Measurements from ENCODE around the gene TPK1. TPM values are rescaled to one million over a fixed set of nuclear protein-coding genes. Genes with fewer than 3 reads are reported as not detected.
A peak's percentile ranks its signal among the peaks of the same experiment; 100 is the strongest.
"Not testable (repeated sequence)": the region's sequence is repeated elsewhere in the genome, so short reads cannot be mapped to it uniquely, and the experiment has no call there.

Gene TPK1
- polyA plus RNA-seq, 1 donor: 5.4 TPM

GRCh38 chr7:144436500-144436899 lies 399.4 kb downstream of the TPK1 start:
- no peaks in the 10 kb centered on the region for H3K27me3 ChIP-seq (ENCODE audit: control insufficient read depth, insufficient read depth, low read length)

GRCh38 chr7:144428431-144428830 lies 407.4 kb downstream of the TPK1 start:
- no peaks in the 10 kb centered on the region for H3K36me3 ChIP-seq (ENCODE audit: control insufficient read depth, insufficient read depth, low read length)

More at GRCh38 chr7:144436500-144436899, 399.4 kb downstream of the TPK1 start:
- Histone ChIP-seq H3K4me1 (ENCODE audit: control insufficient read depth, insufficient read depth, low read length) (no peaks in the 10 kb centered on the region), H3K4me3 (ENCODE audit: low read length) (no peak overlapping the region), H3K27ac (ENCODE audit: low read length) (no peak overlapping the region), H3K36me3 (ENCODE audit: control insufficient read depth, insufficient read depth, low read length) (no peaks in the 10 kb centered on the region), H3K9me3 (ENCODE audit: control insufficient read depth, low read depth, low read length) (no peaks in the 10 kb centered on the region)
- 67% methylated on average over 3 of the region's 9 CpGs for WGBS (ENCODE audit: insufficient coverage, low lambda C conversion rate)
- no peak for DNase-seq

GRCh38 chr7:144427539-144427938 lies 408.3 kb downstream of the TPK1 start:
- H3K4me3 ChIP-seq (ENCODE audit: low read length); H3K36me3 ChIP-seq (ENCODE audit: control insufficient read depth, insufficient read depth, low read length); H3K4me1 ChIP-seq (ENCODE audit: control insufficient read depth, insufficient read depth, low read length); DNase-seq; H3K27me3 ChIP-seq (ENCODE audit: control insufficient read depth, insufficient read depth, low read length); H3K27ac ChIP-seq (ENCODE audit: low read length): not testable (repeated sequence)
- no CpG with 5 or more reads among the region's 2 CpGs for WGBS (ENCODE audit: insufficient coverage, low lambda C conversion rate)
- H3K9me3 ChIP-seq (ENCODE audit: control insufficient read depth, low read depth, low read length): peaks cover 11% of the 10 kb centered on the region

More at GRCh38 chr7:144428431-144428830, 407.4 kb downstream of the TPK1 start:
- Histone ChIP-seq H3K4me1 (ENCODE audit: control insufficient read depth, insufficient read depth, low read length) (no peaks in the 10 kb centered on the region), H3K27me3 (ENCODE audit: control insufficient read depth, insufficient read depth, low read length) (no peaks in the 10 kb centered on the region), H3K27ac (ENCODE audit: low read length) (no peak overlapping the region), H3K4me3 (ENCODE audit: low read length) (no peak overlapping the region), H3K9me3 (ENCODE audit: control insufficient read depth, low read depth, low read length) (peaks cover 11% of the 10 kb centered on the region)
- no peak for DNase-seq
- no CpG with 5 or more reads among the region's 2 CpGs for WGBS (ENCODE audit: insufficient coverage, low lambda C conversion rate)

GRCh38 chr7:144418931-144419330 lies 416.9 kb downstream of the TPK1 start:
- H3K9me3 ChIP-seq (ENCODE audit: control insufficient read depth, low read depth, low read length); H3K4me3 ChIP-seq (ENCODE audit: low read length); DNase-seq; H3K27me3 ChIP-seq (ENCODE audit: control insufficient read depth, insufficient read depth, low read length); H3K4me1 ChIP-seq (ENCODE audit: control insufficient read depth, insufficient read depth, low read length); H3K36me3 ChIP-seq (ENCODE audit: control insufficient read depth, insufficient read depth, low read length); H3K27ac ChIP-seq (ENCODE audit: low read length): not testable (repeated sequence)
- no CpG with 5 or more reads among the region's 4 CpGs for WGBS (ENCODE audit: insufficient coverage, low lambda C conversion rate)

- Histone ChIP-seq H3K4me3 (ENCODE audit: low read length) (no peak overlapping the region), H3K4me1 (ENCODE audit: control insufficient read depth, insufficient read depth, low read length) (no peaks in the 10 kb centered on the region), H3K27ac (ENCODE audit: low read length) (no peak overlapping the region), H3K36me3 (ENCODE audit: control insufficient read depth, insufficient read depth, low read length) (no peaks in the 10 kb centered on the region), H3K27me3 (ENCODE audit: control insufficient read depth, insufficient read depth, low read length) (no peaks in the 10 kb centered on the region), H3K9me3 (ENCODE audit: control insufficient read depth, low read depth, low read length) (peaks cover 6% of the 10 kb centered on the region)
- DNase-seq: no peak
Observed at GRCh38 chr7:144416341-144416740, 419.5 kb downstream of the TPK1 start.

GRCh38 chr7:144415858-144416257 lies 420.0 kb downstream of the TPK1 start:
- Histone ChIP-seq H3K9me3 (ENCODE audit: control insufficient read depth, low read depth, low read length) (peaks cover 6% of the 10 kb centered on the region), H3K27ac (ENCODE audit: low read length) (no peak overlapping the region), H3K4me3 (ENCODE audit: low read length) (no peak overlapping the region), H3K4me1 (ENCODE audit: control insufficient read depth, insufficient read depth, low read length) (no peaks in the 10 kb centered on the region), H3K27me3 (ENCODE audit: control insufficient read depth, insufficient read depth, low read length) (no peaks in the 10 kb centered on the region), H3K36me3 (ENCODE audit: control insufficient read depth, insufficient read depth, low read length) (no peaks in the 10 kb centered on the region)
- DNase-seq: no peak

- Histone ChIP-seq H3K36me3 (ENCODE audit: control insufficient read depth, insufficient read depth, low read length) (no peaks in the 10 kb centered on the region), H3K9me3 (ENCODE audit: control insufficient read depth, low read depth, low read length) (peaks cover 6% of the 10 kb centered on the region), H3K4me1 (ENCODE audit: control insufficient read depth, insufficient read depth, low read length) (no peaks in the 10 kb centered on the region), H3K27ac (ENCODE audit: low read length) (no peak overlapping the region), H3K27me3 (ENCODE audit: control insufficient read depth, insufficient read depth, low read length) (no peaks in the 10 kb centered on the region), H3K4me3 (ENCODE audit: low read length) (no peak overlapping the region)
- WGBS (ENCODE audit: insufficient coverage, low lambda C conversion rate): 60% methylated on average over 1 of the region's 3 CpGs
- DNase-seq: no peak
Observed at GRCh38 chr7:144414815-144415214, 421.0 kb downstream of the TPK1 start.

GRCh38 chr7:144410441-144410840 lies 425.4 kb downstream of the TPK1 start:
- Histone ChIP-seq H3K4me1 (ENCODE audit: control insufficient read depth, insufficient read depth, low read length) (peaks cover 2% of the 10 kb centered on the region), H3K27ac (ENCODE audit: low read length) (no peak overlapping the region), H3K36me3 (ENCODE audit: control insufficient read depth, insufficient read depth, low read length) (no peaks in the 10 kb centered on the region), H3K27me3 (ENCODE audit: control insufficient read depth, insufficient read depth, low read length) (peaks cover 2% of the 10 kb centered on the region), H3K9me3 (ENCODE audit: control insufficient read depth, low read depth, low read length) (no peaks in the 10 kb centered on the region), H3K4me3 (ENCODE audit: low read length) (no peak overlapping the region)
- DNase-seq: no peak
- WGBS (ENCODE audit: insufficient coverage, low lambda C conversion rate): no CpG with 5 or more reads among the region's 4 CpGs

GRCh38 chr7:144408121-144408520 lies 427.7 kb downstream of the TPK1 start:
- 71% methylated on average over 1 of the region's 3 CpGs for WGBS (ENCODE audit: insufficient coverage, low lambda C conversion rate)
- DNase-seq: no peak
- H3K27ac ChIP-seq (ENCODE audit: low read length): no peak overlapping the region

GRCh38 chr7:144407266-144407931 lies 428.5 kb downstream of the TPK1 start:
- Histone ChIP-seq H3K36me3 (ENCODE audit: control insufficient read depth, insufficient read depth, low read length) (no peaks in the 10 kb centered on the region), H3K4me1 (ENCODE audit: control insufficient read depth, insufficient read depth, low read length) (peaks cover 6% of the 10 kb centered on the region), H3K9me3 (ENCODE audit: control insufficient read depth, low read depth, low read length) (no peaks in the 10 kb centered on the region), H3K4me3 (ENCODE audit: low read length) (no peak overlapping the region), H3K27ac (ENCODE audit: low read length) (no peak overlapping the region), H3K27me3 (ENCODE audit: control insufficient read depth, insufficient read depth, low read length) (peaks cover 2% of the 10 kb centered on the region)
- DNase-seq: no peak
- WGBS (ENCODE audit: insufficient coverage, low lambda C conversion rate): 57% methylated on average over 1 of the region's 12 CpGs

More at GRCh38 chr7:144408121-144408520, 427.7 kb downstream of the TPK1 start:
- no peak overlapping the region for H3K4me3 ChIP-seq (ENCODE audit: low read length)
- H3K36me3 ChIP-seq (ENCODE audit: control insufficient read depth, insufficient read depth, low read length): no peaks in the 10 kb centered on the region
- peaks cover 6% of the 10 kb centered on the region for H3K4me1 ChIP-seq (ENCODE audit: control insufficient read depth, insufficient read depth, low read length)
- H3K27me3 ChIP-seq (ENCODE audit: control insufficient read depth, insufficient read depth, low read length): peaks cover 2% of the 10 kb centered on the region
- H3K9me3 ChIP-seq (ENCODE audit: control insufficient read depth, low read depth, low read length): no peaks in the 10 kb centered on the region

GRCh38 chr7:144404946-144405345 lies 430.9 kb downstream of the TPK1 start:
- Histone ChIP-seq H3K36me3 (ENCODE audit: control insufficient read depth, insufficient read depth, low read length) (no peaks in the 10 kb centered on the region), H3K4me1 (ENCODE audit: control insufficient read depth, insufficient read depth, low read length) (peaks cover 6% of the 10 kb centered on the region), H3K4me3 (ENCODE audit: low read length) (no peak overlapping the region), H3K9me3 (ENCODE audit: control insufficient read depth, low read depth, low read length) (no peaks in the 10 kb centered on the region), H3K27ac (ENCODE audit: low read length) (no peak overlapping the region), H3K27me3 (ENCODE audit: control insufficient read depth, insufficient read depth, low read length) (peaks cover 2% of the 10 kb centered on the region)
- DNase-seq: peak in 1 of 2 donors; percentile 31
- WGBS (ENCODE audit: insufficient coverage, low lambda C conversion rate): no CpG with 5 or more reads among the region's 4 CpGs

Data from large intestine (tissue), 3 donors.